Erythroblast (primary cell): ENCODE measurements around the gene XRCC2.
"Not testable (repeated sequence)": the region's sequence is repeated elsewhere in the genome, so short reads cannot be mapped to it uniquely, and the experiment has no call there.

ENCODE experiments used
- DNase-seq, 2 experiments: peaks; one replicate each; lab custom pipeline; 2025; lab: John Stamatoyannopoulos, UW
- GATA1 ChIP-seq: IDR thresholded peaks from 2 replicates; pipeline ENCODE4 v1.6.1; 2011; ENCODE audit warnings: low read depth, mild to moderate bottlenecking, control low read depth, low read length, moderate library complexity
- POLR2A ChIP-seq: IDR thresholded peaks from 2 replicates; pipeline ENCODE4 v1.6.1; 2011; ENCODE audit warnings: mild to moderate bottlenecking, low read length

XRCC2 gene

DNA sequence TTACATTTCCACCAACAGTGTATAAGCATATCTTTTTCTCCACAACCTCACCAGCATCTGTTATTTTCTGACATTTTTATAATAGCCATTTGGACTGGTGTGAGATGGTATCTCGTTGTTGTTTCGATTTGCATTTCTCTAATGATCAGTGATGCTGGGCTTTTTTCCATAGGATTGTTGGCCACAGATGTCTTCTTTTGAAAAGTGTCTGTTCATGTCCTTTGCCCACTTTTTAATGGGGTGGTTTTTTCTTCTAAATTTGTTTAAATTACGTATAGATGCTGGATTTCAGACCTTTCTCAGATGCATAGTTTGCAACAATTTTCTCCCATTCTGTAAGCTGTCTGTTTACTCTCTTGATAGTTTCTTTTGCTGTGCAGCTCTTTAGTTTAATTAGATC, 28.9 kb downstream of the XRCC2 start:
- DNase-seq: no peak

DNA sequence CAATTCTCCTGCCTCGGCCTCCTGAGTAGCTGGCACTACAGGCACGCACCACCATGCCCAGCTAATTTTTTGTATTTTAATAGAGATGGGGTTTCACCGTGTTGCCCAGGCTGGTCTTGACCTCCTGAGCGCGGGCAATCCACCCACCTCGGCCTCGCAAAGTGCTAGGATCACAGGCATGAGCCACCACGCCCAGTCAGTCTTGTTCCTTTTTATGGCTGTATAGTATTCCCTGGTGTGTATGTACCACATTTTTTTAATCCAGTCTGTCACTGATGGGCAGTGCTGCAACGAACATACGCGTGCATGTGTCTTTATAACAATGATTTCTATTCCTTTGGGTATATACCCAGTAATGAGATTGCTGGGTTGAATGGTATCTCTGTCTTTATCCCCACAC, 29.4 kb downstream of the XRCC2 start:
- DNase-seq: not testable (repeated sequence)

More for the DNA sequence above, 28.9 kb downstream of the XRCC2 start:
- no peak for TF ChIP-seq GATA1
- TF ChIP-seq POLR2A: no peak

DNA sequence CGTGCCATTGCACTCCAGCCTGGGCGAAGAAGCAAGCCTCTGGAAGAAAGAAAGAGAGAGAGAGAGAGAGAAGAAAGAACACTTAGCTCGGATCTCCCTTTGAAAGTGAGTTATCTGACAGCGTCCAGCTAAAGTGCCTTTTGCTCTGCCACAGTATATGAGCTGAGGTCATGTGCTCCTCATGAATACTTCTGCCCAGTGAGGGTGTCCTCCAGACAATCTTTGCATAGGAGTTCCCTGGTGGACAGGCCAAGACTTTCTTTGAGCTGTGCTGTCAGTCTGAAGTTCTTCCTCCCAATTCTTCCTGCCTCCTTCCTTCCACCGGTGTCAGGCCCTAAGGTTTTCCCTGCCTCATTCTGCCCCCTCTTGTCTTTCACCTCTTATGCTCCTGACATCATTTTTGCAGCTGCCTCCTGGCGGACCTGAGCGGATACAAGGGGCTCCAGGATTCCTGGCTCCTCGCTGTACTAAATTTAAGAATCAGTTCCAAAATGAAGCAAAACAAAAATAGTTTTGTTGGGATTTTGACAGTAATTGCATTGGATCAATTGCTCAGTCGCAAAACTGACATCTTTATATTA, 31.9 kb downstream of the XRCC2 start:
- DNase-seq: no peak
- TF ChIP-seq GATA1: no peak
- no peak for TF ChIP-seq POLR2A

DNA sequence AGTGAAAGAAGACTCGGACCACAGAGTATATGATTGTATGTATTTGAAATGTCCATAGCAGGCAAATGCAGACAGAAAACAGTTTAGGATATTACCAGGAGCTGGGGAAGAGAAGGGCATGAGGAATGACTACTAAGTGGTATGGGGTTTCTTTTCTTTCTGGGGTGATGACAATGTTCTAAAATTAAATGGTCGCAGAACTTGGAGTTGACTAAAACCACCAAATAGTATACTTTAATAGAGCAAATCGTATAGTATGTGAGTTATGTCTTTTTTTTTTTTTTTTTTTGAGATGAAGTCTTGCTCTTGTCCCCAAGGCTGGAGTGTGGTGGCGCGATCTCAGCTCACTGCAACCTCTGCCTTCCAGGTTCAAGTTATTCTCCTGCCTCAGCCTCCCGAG, 34.6 kb downstream of the XRCC2 start:
- no peak for DNase-seq
- no peak for TF ChIP-seq GATA1
- no peak for TF ChIP-seq POLR2A

DNA sequence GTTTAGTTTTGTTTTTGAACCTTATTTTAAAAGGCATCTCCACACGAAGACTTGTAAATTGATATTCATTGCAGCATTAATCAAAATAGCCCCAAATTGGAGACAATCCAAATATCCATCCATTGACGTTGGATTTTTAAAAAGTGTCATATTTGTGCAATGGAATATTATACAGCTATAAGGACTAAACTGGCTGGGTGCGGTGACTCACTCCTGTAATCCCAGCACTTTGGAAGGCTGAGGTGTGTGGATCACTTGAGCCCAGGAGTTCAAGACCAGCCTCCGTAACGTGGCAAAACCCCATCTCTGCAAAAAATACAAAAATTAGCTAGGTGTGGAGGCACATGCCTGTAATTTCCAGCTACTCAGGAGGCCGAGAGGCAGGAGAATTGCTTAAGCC, 35.1 kb downstream of the XRCC2 start:
- no peak for DNase-seq
- TF ChIP-seq GATA1 (no peak), POLR2A (no peak)

DNA sequence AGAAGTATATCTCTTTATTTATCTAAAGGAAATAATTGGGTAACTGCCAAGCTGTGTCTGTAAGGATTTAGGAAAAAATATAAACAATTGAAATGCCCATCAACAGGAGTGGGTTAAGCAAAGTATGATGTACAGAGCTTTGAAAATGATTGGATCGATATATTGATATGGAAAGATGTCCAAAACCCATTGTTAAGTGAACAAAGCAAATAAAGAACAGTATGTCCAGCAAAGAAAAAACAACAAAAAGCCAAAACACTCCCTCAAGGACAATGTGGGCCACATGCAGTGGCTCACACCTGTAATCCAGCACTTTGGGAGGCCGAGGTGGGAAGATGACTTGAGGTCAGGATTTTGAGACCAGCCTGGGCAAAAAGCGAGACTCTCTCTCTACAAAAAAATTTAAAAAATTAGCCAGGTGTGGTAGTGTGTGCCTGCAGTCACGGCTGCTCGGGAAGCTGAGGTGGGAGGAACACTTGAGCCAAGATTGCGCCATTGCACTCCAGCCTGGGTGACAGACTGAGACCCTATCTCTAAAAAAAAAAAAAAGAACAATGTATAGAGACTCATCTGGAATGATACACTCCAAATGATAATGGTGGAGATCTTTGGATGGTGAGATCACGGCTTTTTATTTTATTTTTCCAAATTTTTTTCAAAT, 37.9 kb downstream of the XRCC2 start:
- no peak for DNase-seq

DNA sequence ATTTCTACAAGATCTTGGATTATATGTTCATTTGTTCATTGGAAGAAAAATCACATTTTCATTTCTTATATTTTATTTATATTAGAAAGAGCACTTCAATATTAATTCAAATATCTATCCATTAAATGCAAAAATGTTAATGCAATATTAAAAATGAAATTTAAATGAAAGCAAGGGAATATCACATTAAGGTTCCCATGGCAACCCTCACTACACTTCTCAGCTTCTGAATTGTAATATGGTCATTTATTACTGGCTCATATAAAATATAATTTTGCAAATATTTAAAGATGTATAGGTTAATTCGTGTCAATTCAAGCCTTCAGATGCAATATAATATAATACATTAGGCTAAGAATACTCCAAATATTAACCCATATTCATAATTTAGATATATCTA, 38.8 kb downstream of the XRCC2 start:
- TF ChIP-seq POLR2A (no peak), GATA1 (no peak)
- no peak for DNase-seq

More for the DNA sequence above, 37.9 kb downstream of the XRCC2 start:
- no peak for TF ChIP-seq POLR2A
- no peak for TF ChIP-seq GATA1

DNA sequence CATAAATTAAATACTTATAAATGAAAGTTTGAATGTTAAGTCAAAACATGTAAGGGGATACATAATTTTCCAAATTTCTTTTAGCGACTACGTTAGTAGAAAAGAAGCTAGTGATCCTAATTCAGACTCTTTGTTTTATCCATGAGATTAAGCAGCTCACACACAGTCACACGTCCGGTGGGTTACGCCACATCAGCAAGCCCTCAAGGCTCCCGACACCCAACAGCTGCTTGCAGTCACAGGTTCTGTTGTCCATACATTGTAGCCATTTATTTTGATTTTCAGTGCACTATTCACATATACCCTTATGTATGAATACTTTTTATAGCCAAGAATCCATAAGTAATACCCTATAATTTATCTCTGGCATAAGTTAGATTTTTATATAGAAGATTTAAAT, 39.5 kb downstream of the XRCC2 start:
- TF ChIP-seq GATA1 (no peak), POLR2A (no peak)
- DNase-seq: no peak

DNA sequence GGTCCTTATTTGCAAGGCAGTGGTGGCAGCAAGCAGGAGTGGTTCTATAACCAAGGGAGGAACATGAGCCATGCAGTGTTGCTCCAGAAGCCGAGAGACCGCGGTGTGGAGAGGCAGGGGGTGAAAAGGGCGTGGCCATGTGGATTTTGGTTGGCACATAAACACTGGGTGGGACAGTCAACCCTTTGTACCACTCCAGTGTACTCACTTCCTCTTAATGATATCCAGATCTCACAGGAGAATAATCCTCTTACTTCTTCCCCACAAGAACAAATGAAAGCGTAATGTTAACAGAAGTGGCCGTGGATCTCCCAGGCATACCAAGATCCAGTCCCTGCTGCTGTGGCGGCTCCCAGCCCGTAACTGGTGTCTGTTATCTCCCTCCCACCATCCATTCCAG, 42.4 kb downstream of the XRCC2 start:
- no peak for DNase-seq
- no peak for TF ChIP-seq GATA1
- TF ChIP-seq POLR2A: no peak

DNA sequence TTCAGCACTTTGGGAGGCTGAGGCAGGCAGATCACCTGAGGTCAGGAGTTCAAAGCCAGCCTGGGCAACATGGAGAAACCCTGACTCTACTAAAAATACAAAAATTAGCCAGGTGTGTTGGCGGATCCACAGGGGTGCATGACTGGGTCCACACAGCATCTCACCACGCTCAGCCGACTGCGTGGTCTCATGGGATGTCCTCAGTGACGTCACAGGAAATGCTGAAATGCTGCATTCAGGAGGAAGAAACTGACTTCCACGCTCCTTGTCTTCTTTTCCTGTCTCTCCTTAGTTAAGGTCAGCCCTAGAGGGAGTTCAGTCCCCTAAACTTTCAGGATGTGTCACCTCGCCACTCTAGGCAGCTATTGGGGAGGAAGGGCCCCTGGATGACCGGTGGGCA, 42.9 kb downstream of the XRCC2 start:
- DNase-seq: no peak
- no peak for TF ChIP-seq GATA1
- no peak for TF ChIP-seq POLR2A

DNA sequence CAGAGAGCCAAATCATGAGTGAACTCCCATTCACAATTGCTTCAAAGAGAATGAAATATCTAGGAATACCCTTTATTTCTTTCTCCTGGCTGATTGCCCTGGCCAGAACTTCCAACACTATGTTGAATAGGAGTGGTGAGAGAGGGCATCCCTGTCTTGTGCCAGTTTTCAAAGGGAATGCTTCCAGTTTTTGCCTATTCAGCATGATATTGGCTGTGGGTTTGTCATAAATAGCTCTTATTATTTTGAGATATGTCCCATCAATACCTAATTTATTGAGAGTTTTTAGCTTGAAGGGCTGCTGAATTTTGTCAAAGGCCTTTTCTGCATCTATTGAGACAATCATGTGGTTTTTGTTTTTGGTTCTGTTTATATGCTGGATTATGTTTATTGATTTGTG, 47.2 kb downstream of the XRCC2 start:
- DNase-seq: not testable (repeated sequence)

DNA sequence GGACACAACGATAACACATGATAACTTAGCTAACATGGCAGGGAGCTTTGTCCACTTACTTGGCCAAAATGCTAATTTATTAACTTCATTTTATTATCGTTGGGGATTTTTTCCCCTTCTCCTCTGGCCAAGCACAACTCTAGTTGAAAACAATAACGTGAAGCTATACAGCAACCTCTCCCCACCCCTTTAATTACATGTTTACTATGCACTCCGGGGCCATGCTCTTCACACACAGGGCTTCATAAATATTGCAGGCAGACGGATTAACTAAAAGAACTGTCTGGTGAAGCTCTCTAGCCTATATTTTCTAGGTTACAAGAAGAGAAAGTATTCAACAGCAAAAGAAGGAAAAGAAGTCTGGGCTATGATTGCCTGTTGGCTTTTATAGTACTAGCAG, 51.7 kb downstream of the XRCC2 start:
- TF ChIP-seq POLR2A (no peak), GATA1 (no peak)
- DNase-seq: no peak

DNA sequence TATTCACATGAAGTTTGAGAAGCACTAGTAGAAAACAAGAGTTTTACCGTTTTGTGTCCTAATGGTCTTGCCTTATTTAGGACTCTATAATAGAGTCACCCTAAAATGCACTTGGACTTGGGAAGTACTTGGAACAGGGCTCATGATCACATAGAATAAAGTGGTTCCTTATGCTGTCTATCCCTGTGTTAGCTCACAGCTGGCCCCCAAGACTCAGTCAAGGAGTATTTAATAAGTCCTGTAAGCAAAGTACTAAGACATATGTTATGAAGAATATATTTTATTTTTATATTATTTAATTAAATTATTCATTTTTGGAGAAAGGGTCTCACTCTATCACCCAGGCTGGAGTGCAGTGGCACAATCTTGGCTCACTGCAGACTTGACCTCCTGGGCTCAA, 54.5 kb downstream of the XRCC2 start:
- no peak for DNase-seq
- TF ChIP-seq POLR2A (no peak), GATA1 (no peak)

DNA sequence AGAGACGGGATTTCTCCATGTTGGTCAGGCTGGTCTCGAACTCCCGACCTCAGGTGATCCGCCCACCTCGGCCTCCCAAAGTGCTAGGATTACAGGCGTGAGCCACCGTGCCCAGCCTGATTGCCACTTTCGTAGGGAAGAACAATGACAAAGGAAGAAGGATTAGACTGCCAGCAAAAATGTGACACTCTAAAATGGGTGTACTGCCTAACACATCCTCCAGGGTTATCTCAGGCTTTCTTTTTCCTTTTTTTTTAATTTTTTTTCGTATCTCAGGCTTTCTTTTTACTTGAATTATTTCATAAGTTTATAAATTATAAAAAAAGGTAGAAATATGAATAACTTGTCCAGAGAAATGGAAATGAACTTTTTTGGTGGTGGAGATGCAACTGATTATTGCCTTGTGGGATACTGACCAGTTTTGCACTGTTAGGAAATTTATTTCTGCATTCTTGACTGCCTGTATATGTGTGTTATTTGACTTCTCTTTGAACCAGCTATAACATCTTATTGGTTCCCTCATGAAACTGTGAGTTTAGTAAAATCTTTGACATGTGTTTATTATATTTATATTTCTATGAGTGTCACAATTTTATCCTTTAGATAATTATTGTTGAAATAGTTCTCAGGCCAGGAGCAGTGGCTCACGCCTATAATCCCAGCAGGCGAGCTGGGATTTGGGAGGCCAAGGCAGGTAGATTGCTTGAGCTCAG, 56.8 kb downstream of the XRCC2 start:
- no peak for DNase-seq
- TF ChIP-seq POLR2A (no peak), GATA1 (no peak)

DNA sequence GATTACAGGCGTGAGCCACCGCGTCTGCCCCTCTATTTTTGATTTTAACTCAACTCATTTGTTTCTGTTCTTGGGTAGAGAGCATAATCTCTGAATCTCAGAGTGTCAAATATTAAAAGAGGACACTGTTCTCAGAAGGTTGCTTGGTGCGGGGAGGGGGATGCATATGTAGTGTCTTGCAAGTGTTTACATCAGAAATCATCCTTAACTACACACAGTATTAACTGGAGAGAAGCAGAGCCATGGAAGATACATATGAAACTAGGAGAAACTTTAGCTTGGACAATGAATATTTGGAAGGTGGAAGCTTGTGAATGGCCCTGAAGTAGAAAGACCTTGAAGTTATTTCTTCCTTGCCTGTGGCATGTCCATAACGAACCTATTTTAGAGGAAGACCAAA, 57.5 kb downstream of the XRCC2 start:
- TF ChIP-seq POLR2A (no peak), GATA1 (no peak)
- DNase-seq: no peak
